OCI-LY7 (cell line): ENCODE results near the gene TPO. TPM values are rescaled to one million over a fixed set of nuclear protein-coding genes. Genes with fewer than 3 reads are reported as not detected.

ENCODE experiments used
- BruUV-seq: library from RNA; stranded (reverse); fragments of 400-500 nt; replicated peaks from 2 replicates; lab custom pipeline; 2021; lab: Mats Ljungman, UMichigan
- CTCF ChIA-PET: fragments of 300-600 bp; sonication (Branson Sonifier 250); formaldehyde crosslinking; loops from one replicate; lab custom pipeline; 2022; ENCODE audit warnings: antibody characterized with exemption; ENCODE audit not compliant: unreplicated experiment; lab: Charles Lee
- POLR2A ChIA-PET: fragments of 300-600 bp; sonication (Branson Sonifier 250); formaldehyde crosslinking; loops from one replicate; lab custom pipeline; 2022; ENCODE audit warnings: antibody characterized with exemption; lab: Charles Lee
- DNase-seq: peaks from one replicate; pipeline ENCODE4 v3.0.0-alpha.2; 2015; ENCODE audit warnings: low spot score
- H2AFZ ChIP-seq: fragments of 200-600 bp; sonication (generic), shearing (Covaris generic); 2 replicates; pipeline ENCODE4 v1.6.1; 2014; ENCODE audit warnings: mild to moderate bottlenecking, antibody characterized with exemption, low read length, moderate library complexity
- H3K27ac ChIP-seq: fragments of 200-600 bp; sonication (generic); 2 replicates; pipeline ENCODE4 v1.5.1; 2014; ENCODE audit warnings: mixed run types, low read depth, mild to moderate bottlenecking, moderate library complexity, low read length, inconsistent platforms; ENCODE audit not compliant: poor library complexity, severe bottlenecking
- H3K36me3 ChIP-seq: fragments of 200-600 bp; sonication (generic); 2 replicates; pipeline ENCODE4 v1.6.1; 2014; ENCODE audit warnings: mild to moderate bottlenecking, antibody characterized with exemption, low read length, moderate library complexity, mixed read lengths; ENCODE audit not compliant: insufficient read depth
- H3K4me1 ChIP-seq: fragments of 200-600 bp; sonication (generic); 2 replicates; pipeline ENCODE4 v1.5.1; 2014; ENCODE audit warnings: mild to moderate bottlenecking, low read length; ENCODE audit not compliant: insufficient read depth, poor library complexity, severe bottlenecking
- H3K4me2 ChIP-seq: fragments of 200-600 bp; sonication (generic); 2 replicates; pipeline ENCODE4 v1.6.1; 2014; ENCODE audit warnings: mild to moderate bottlenecking, low read length
- H3K4me3 ChIP-seq: fragments of 200-600 bp; sonication (generic); 2 replicates; pipeline ENCODE4 v1.5.1; 2014; ENCODE audit warnings: mild to moderate bottlenecking, low read depth, low read length; ENCODE audit not compliant: poor library complexity, severe bottlenecking
- H3K79me2 ChIP-seq: fragments of 200-600 bp; sonication (generic); 2 replicates; pipeline ENCODE4 v1.6.1; 2016; ENCODE audit warnings: low read depth, mild to moderate bottlenecking, low read length, moderate library complexity, mixed read lengths; ENCODE audit not compliant: insufficient read depth
- H3K9me2 ChIP-seq: fragments of 200-600 bp; sonication (generic); 2 replicates; pipeline ENCODE4 v1.6.1; 2016; ENCODE audit warnings: mild to moderate bottlenecking, low read length, mixed read lengths; ENCODE audit not compliant: insufficient read depth
- H3K9me3 ChIP-seq: fragments of 200-600 bp; sonication (generic); 2 replicates; pipeline ENCODE4 v1.6.1; 2014; ENCODE audit warnings: mild to moderate bottlenecking, mixed run types, low read length, mixed read lengths
- H4K20me1 ChIP-seq: fragments of 200-600 bp; sonication (generic); 2 replicates; pipeline ENCODE4 v1.6.1; 2014; ENCODE audit warnings: mild to moderate bottlenecking, antibody characterized with exemption, low read length, moderate library complexity, mixed read lengths; ENCODE audit not compliant: insufficient read depth
- CTCF ChIP-seq: fragments of 200-600 bp; sonication (generic); conservative IDR thresholded peaks from 2 replicates; pipeline ENCODE4 v1.5.1; 2014; ENCODE audit warnings: mild to moderate bottlenecking, antibody characterized with exemption, low read length, moderate library complexity, mixed read lengths
- EZH2phosphoT487 ChIP-seq: fragments of 200-600 bp; sonication (generic); IDR thresholded peaks from 2 replicates; pipeline ENCODE4 v1.6.1; 2018; ENCODE audit warnings: low read depth, borderline replicate concordance, mild to moderate bottlenecking, mixed run types, antibody characterized with exemption, low read length, moderate library complexity, mixed read lengths
- intact Hi-C: fragments of 100-400 bp; cut with micrococcal nuclease; formaldehyde crosslinking; loops from one replicate; pipeline ENCODE4 v1.10.0; 2022; ENCODE audit not compliant: unreplicated experiment
- total RNA-seq, 2 experiments: library from RNA; depleted of rRNA in 1 of 2; stranded (reverse); fragments of >200 nt in 1 of 2; shearing (Covaris generic) in 1 of 2; gene quantifications; 2 replicates each; pipeline ENCODE4 v1.2.3, GENCODE V29; 2014 to 2022

The TPO gene
- total RNA-seq, 2 experiments from 2014 or later = not detected

GRCh38 chr2:1479346-1479745 lies 66.1 kb downstream of the TPO start:
- no peaks in the 10 kb centered on the region for H3K79me2 ChIP-seq
- POLR2A ChIA-PET = no interaction called here
- intact Hi-C loops = no loop called here
- H2AFZ ChIP-seq = no peak overlapping the region
- no peaks in the 10 kb centered on the region for H3K9me3 ChIP-seq
- no peak overlapping the region for H3K4me3 ChIP-seq
- CTCF ChIA-PET = no interaction called here
- H4K20me1 ChIP-seq = no peaks in the 10 kb centered on the region
- no peaks in the 10 kb centered on the region for H3K36me3 ChIP-seq
- no TSS peak for BruUV-seq
- TF ChIP-seq EZH2phosphoT487 = no peak
- TF ChIP-seq CTCF = no peak
- H3K27ac ChIP-seq = no peak overlapping the region
- no peaks in the 10 kb centered on the region for H3K4me1 ChIP-seq
- no peak overlapping the region for H3K4me2 ChIP-seq
- no peaks in the 10 kb centered on the region for H3K9me2 ChIP-seq
- no peak for DNase-seq

- Histone ChIP-seq H3K4me3 (no peak overlapping the region), H3K79me2 (no peaks in the 10 kb centered on the region), H3K9me3 (no peaks in the 10 kb centered on the region), H4K20me1 (no peaks in the 10 kb centered on the region), H3K4me1 (no peaks in the 10 kb centered on the region), H3K27ac (no peak overlapping the region), H3K9me2 (no peaks in the 10 kb centered on the region), H2AFZ (no peak overlapping the region), H3K36me3 (no peaks in the 10 kb centered on the region), H3K4me2 (no peak overlapping the region)
- intact Hi-C loops = no loop called here
- BruUV-seq = no TSS peak
- no peak for TF ChIP-seq CTCF
- no peak for TF ChIP-seq EZH2phosphoT487
- DNase-seq = no peak
- POLR2A ChIA-PET = no interaction called here
- CTCF ChIA-PET = interaction anchor here (1.1 kb wide), 1 partner anchor 14 kb away, joined by 6 read pairs; no protein-coding TSS in a partner anchor
These were observed 67.4 kb downstream of the TPO start for GRCh38 chr2:1480671-1481076.

- intact Hi-C loops = no loop called here
- no TSS peak for BruUV-seq
- no peak for DNase-seq
These were observed 68.4 kb downstream of the TPO start for GRCh38 chr2:1481406-1482252.

More at GRCh38 chr2:1481406-1482252, 68.4 kb downstream of the TPO start:
- H3K9me3 ChIP-seq = no peaks in the 10 kb centered on the region
- no peak overlapping the region for H3K27ac ChIP-seq
- no peaks in the 10 kb centered on the region for H3K4me1 ChIP-seq
- H3K4me3 ChIP-seq = no peak overlapping the region
- H3K79me2 ChIP-seq = no peaks in the 10 kb centered on the region
- H3K36me3 ChIP-seq = no peaks in the 10 kb centered on the region
- ChIA-PET CTCF (interaction anchor here (1.1 kb wide), 1 partner anchor 15 kb away, joined by 6 read pairs; no protein-coding TSS in a partner anchor), POLR2A (no interaction called here)
- TF ChIP-seq CTCF = no peak
- no peak for TF ChIP-seq EZH2phosphoT487
- no peak overlapping the region for H3K4me2 ChIP-seq
- no peak overlapping the region for H2AFZ ChIP-seq
- H3K9me2 ChIP-seq = no peaks in the 10 kb centered on the region
- H4K20me1 ChIP-seq = no peaks in the 10 kb centered on the region
